Suprapubic skin (tissue), 4 donors: ENCODE measurements around the gene SNCG.

Source experiments
- CTCF ChIP-seq, 2 donors: fragments of 200-600 bp in 1 of 2; fragments of 450-650 bp in 1 of 2; sonication (generic) in 1 of 2; IDR thresholded peaks; one replicate each; pipeline ENCODE4 v1.5.1; 2016 to 2019; ENCODE audit warnings: antibody characterized with exemption in 2 of 2, mild to moderate bottlenecking in 1 of 2, moderate library complexity in 1 of 2
- EP300 ChIP-seq: sonication (generic); formaldehyde crosslinking; IDR thresholded peaks from one replicate; pipeline ENCODE4 v1.6.1; 2017; ENCODE audit warnings: antibody characterized with exemption
- POLR2A ChIP-seq, 2 donors: fragments of 450-650 bp; IDR thresholded peaks; one replicate each; pipeline ENCODE4 v1.6.1; 2017; ENCODE audit warnings: antibody characterized with exemption in 2 of 2, mild to moderate bottlenecking in 2 of 2, moderate library complexity in 2 of 2
- POLR2AphosphoS5 ChIP-seq, 3 donors: sonication (generic); formaldehyde crosslinking; IDR thresholded peaks; one replicate each; pipeline ENCODE4 v1.6.1; 2017; ENCODE audit warnings: antibody characterized with exemption in 3 of 3

- TF ChIP-seq CTCF (IDR thresholded peaks at IDR 0.05), result no peak
- TF ChIP-seq POLR2A (IDR thresholded peaks at IDR 0.05), result no peak
- no peak for TF ChIP-seq POLR2AphosphoS5 (IDR thresholded peaks at IDR 0.05)
- no peak for TF ChIP-seq EP300
Observed at GRCh38 chr10:86943316-86944030, 14.9 kb upstream of the SNCG start.
